Fibroblast of lung (primary cell): ENCODE measurements around the gene MARF1. TPM values are rescaled to one million over a fixed set of nuclear protein-coding genes. Genes with fewer than 3 reads are reported as not detected.

ENCODE experiments used
- DNase-seq, 2 donors: peaks; one replicate each; pipeline versions ENCODE4 v3.0.0 to v3.0.0-alpha.2; 2010; ENCODE audit warnings: low read depth in 2 of 2
- H2AFZ ChIP-seq: 2 replicates; pipeline ENCODE4 v1.5.1; 2012; ENCODE audit warnings: low read length, control low read depth, inconsistent platforms
- H3K27ac ChIP-seq: 2 replicates; pipeline ENCODE4 v1.5.1; 2011; ENCODE audit warnings: low read length, control low read depth; ENCODE audit not compliant: insufficient read depth
- H3K27me3 ChIP-seq: 2 replicates; pipeline ENCODE4 v1.5.1; 2011; ENCODE audit warnings: mild to moderate bottlenecking, low read length; ENCODE audit not compliant: control insufficient read depth, insufficient read depth
- H3K36me3 ChIP-seq: 2 replicates; pipeline ENCODE4 v1.5.1; 2011; ENCODE audit warnings: low read length; ENCODE audit not compliant: control insufficient read depth, insufficient read depth
- H3K4me1 ChIP-seq: 2 replicates; pipeline ENCODE4 v1.5.1; 2011; ENCODE audit warnings: low read length; ENCODE audit not compliant: control insufficient read depth, insufficient read depth; ENCODE audit errors: extremely low read depth
- H3K4me2 ChIP-seq: 2 replicates; pipeline ENCODE4 v1.5.1; 2011; ENCODE audit warnings: low read length, control low read depth; ENCODE audit not compliant: insufficient read depth; ENCODE audit errors: extremely low read depth
- H3K4me3 ChIP-seq, 4 experiments: fragments of 200-600 bp in 1 of 4; sonication (generic) in 1 of 4; replicated peaks in 1 of 4; 2 replicates each; pipeline ENCODE4 v1.5.1; 2011 to 2016; ENCODE audit warnings: low read length in 4 of 4, low read depth in 3 of 4, mild to moderate bottlenecking in 3 of 4, control low read depth in 2 of 4, inconsistent platforms in 1 of 4, mixed read lengths in 1 of 4; ENCODE audit not compliant: insufficient read depth in 1 of 4; ENCODE audit errors: control extremely low read depth in 1 of 4
- H3K79me2 ChIP-seq: 2 replicates; pipeline ENCODE4 v1.5.1; 2012; ENCODE audit warnings: mild to moderate bottlenecking, low read length, inconsistent platforms; ENCODE audit not compliant: control insufficient read depth, insufficient read depth
- H3K9ac ChIP-seq: 2 replicates; pipeline ENCODE4 v1.5.1; 2011; ENCODE audit warnings: mild to moderate bottlenecking, low read length, control low read depth; ENCODE audit not compliant: insufficient read depth
- H3K9me3 ChIP-seq: 2 replicates; pipeline ENCODE4 v1.5.1; 2012; ENCODE audit warnings: low read depth, low read length; ENCODE audit not compliant: control insufficient read depth, insufficient read depth
- H4K20me1 ChIP-seq: 2 replicates; pipeline ENCODE4 v1.5.1; 2011; ENCODE audit warnings: low read length; ENCODE audit not compliant: control insufficient read depth, insufficient read depth; ENCODE audit errors: extremely low read depth
- EZH2 ChIP-seq: IDR thresholded peaks from 2 replicates; pipeline ENCODE4 v1.5.1; 2012; ENCODE audit warnings: low read length, control low read depth, mild to moderate bottlenecking; ENCODE audit errors: missing control alignments
- polyA plus RNA-seq, 2 donors: library from polyadenylated mRNA; depleted of rRNA in 1 of 2; stranded (reverse) in 1 of 2; unstranded in 1 of 2; fragments of >200 nt; gene quantifications; 2 replicates each; pipeline ENCODE4 v1.2.1, GENCODE V29; 2011 to 2012; ENCODE audit warnings: missing spikeins in 1 of 2
- total RNA-seq: library from RNA; depleted of rRNA; stranded (reverse); fragments of >200 nt; gene quantifications from 2 replicates; pipeline ENCODE4 v1.2.1, GENCODE V29; 2014
- TF ChIP-seq, protein P1 (sequence below), 2 donors: IDR thresholded peaks in 1 of 2; conservative IDR thresholded peaks in 1 of 2; 1 replicate in 1 of 2; 2 replicates in 1 of 2; pipeline ENCODE4 v1.5.1; 2011 to 2012; ENCODE audit warnings: low read length in 2 of 2, control low read depth in 1 of 2, inconsistent platforms in 1 of 2, low read depth in 1 of 2, mild to moderate bottlenecking in 1 of 2

The MARF1 gene
- total and polyA plus RNA-seq, 2 donors (not counting 1 experiment from before 2014, with no cell fraction given) = 14.6 to 18.8 TPM

GRCh38 chr16:15585956-15586355, 57.0 kb downstream of the MARF1 start:
- H2AFZ ChIP-seq = no peak overlapping the region
- no peak overlapping the region for H3K4me3 ChIP-seq
- H4K20me1 ChIP-seq = no peaks in the 10 kb centered on the region
- H3K4me1 ChIP-seq = peaks cover 4% of the 10 kb centered on the region
- H3K36me3 ChIP-seq = peaks cover 10% of the 10 kb centered on the region
- no peak overlapping the region for H3K27ac ChIP-seq
- H3K9me3 ChIP-seq = no peaks in the 10 kb centered on the region
- no peak overlapping the region for H3K9ac ChIP-seq
- DNase-seq = no peak
- TF ChIP-seq, protein P1, sequence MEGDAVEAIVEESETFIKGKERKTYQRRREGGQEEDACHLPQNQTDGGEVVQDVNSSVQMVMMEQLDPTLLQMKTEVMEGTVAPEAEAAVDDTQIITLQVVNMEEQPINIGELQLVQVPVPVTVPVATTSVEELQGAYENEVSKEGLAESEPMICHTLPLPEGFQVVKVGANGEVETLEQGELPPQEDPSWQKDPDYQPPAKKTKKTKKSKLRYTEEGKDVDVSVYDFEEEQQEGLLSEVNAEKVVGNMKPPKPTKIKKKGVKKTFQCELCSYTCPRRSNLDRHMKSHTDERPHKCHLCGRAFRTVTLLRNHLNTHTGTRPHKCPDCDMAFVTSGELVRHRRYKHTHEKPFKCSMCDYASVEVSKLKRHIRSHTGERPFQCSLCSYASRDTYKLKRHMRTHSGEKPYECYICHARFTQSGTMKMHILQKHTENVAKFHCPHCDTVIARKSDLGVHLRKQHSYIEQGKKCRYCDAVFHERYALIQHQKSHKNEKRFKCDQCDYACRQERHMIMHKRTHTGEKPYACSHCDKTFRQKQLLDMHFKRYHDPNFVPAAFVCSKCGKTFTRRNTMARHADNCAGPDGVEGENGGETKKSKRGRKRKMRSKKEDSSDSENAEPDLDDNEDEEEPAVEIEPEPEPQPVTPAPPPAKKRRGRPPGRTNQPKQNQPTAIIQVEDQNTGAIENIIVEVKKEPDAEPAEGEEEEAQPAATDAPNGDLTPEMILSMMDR (conservative IDR thresholded peaks at IDR 0.05 in 1 of 2, IDR thresholded peaks at IDR 0.05 in 1 of 2; ENCODE audit: low read depth in 1 of 2, low read length in 2 of 2) = no peak
- H3K79me2 ChIP-seq = no peaks in the 10 kb centered on the region
- no peak overlapping the region for H3K4me2 ChIP-seq
- H3K27me3 ChIP-seq = no peaks in the 10 kb centered on the region

- Histone ChIP-seq H3K79me2 (no peaks in the 10 kb centered on the region), H3K4me2 (no peak overlapping the region), H4K20me1 (no peaks in the 10 kb centered on the region), H2AFZ (no peak overlapping the region), H3K27ac (no peak overlapping the region), H3K9me3 (no peaks in the 10 kb centered on the region), H3K4me1 (no peaks in the 10 kb centered on the region), H3K9ac (no peak overlapping the region), H3K27me3 (no peaks in the 10 kb centered on the region), H3K4me3 (no peak overlapping the region), H3K36me3 (peaks cover 10% of the 10 kb centered on the region)
- TF ChIP-seq, protein P1 (conservative IDR thresholded peaks at IDR 0.05 in 1 of 2, IDR thresholded peaks at IDR 0.05 in 1 of 2; ENCODE audit: low read depth in 1 of 2, low read length in 2 of 2) = no peak
- TF ChIP-seq EZH2 = no peak
- DNase-seq = no peak
Observed at GRCh38 chr16:15583526-15583925, 59.4 kb downstream of the MARF1 start.

- no peaks in the 10 kb centered on the region for H3K27me3 ChIP-seq
Observed at GRCh38 chr16:15581127-15581815, 61.7 kb downstream of the MARF1 start.

More at GRCh38 chr16:15581127-15581815, 61.7 kb downstream of the MARF1 start:
- Histone ChIP-seq H3K4me1 (no peaks in the 10 kb centered on the region), H3K36me3 (peaks cover 6% of the 10 kb centered on the region), H3K79me2 (no peaks in the 10 kb centered on the region), H3K4me2 (no peak overlapping the region), H3K9ac (no peak overlapping the region), H3K4me3 (no peak overlapping the region), H4K20me1 (no peaks in the 10 kb centered on the region), H3K27ac (no peak overlapping the region), H2AFZ (no peak overlapping the region), H3K9me3 (no peaks in the 10 kb centered on the region)
- no peak for TF ChIP-seq EZH2
- TF ChIP-seq, protein P1 (conservative IDR thresholded peaks at IDR 0.05 in 1 of 2, IDR thresholded peaks at IDR 0.05 in 1 of 2; ENCODE audit: low read depth in 1 of 2, low read length in 2 of 2) = no peak
- no peak for DNase-seq
